SK-N-SH (cell line): ENCODE data around the gene MED15.

Experiments
- CHD2 ChIP-seq: fragments of 150-350 bp; IDR thresholded peaks from 2 replicates; pipeline ENCODE4 v1.6.1; 2018; ENCODE audit warnings: low read length; ENCODE audit not compliant: partially characterized antibody
- CTCF ChIP-seq: fragments of 200-600 bp; sonication (generic); IDR thresholded peaks from 2 replicates; pipeline ENCODE4 v1.6.1; 2017; ENCODE audit warnings: antibody characterized with exemption, mild to moderate bottlenecking, moderate library complexity
- FOXJ3 ChIP-seq: sonication (generic); formaldehyde crosslinking; IDR thresholded peaks from 2 replicates; pipeline ENCODE4 v1.5.1; 2020; ENCODE audit warnings: mild to moderate bottlenecking, missing genetic modification reagents
- FOXM1 ChIP-seq: IDR thresholded peaks from 2 replicates; pipeline ENCODE4 v1.4.0; 2012; ENCODE audit warnings: low read depth, mild to moderate bottlenecking
- GABPA ChIP-seq: IDR thresholded peaks from 2 replicates; pipeline ENCODE4 v1.4.0; 2012; ENCODE audit warnings: low read depth, mild to moderate bottlenecking
- MAX ChIP-seq: IDR thresholded peaks from 2 replicates; pipeline ENCODE4 v1.4.0; 2012; ENCODE audit warnings: low read depth
- NRF1 ChIP-seq: IDR thresholded peaks from 2 replicates; pipeline ENCODE4 v1.6.1; 2012; ENCODE audit warnings: low read depth, mild to moderate bottlenecking, low read length
- POLR2AphosphoS5 ChIP-seq: IDR thresholded peaks from 2 replicates; pipeline ENCODE4 v1.6.1; 2012; ENCODE audit warnings: low read depth, low read length
- YY1 ChIP-seq: IDR thresholded peaks from 2 replicates; pipeline ENCODE4 v1.4.0; 2012; ENCODE audit warnings: low read depth, mild to moderate bottlenecking
- TF ChIP-seq, protein P1 (sequence below): IDR thresholded peaks from 2 replicates; pipeline ENCODE4 v1.6.1; 2012; ENCODE audit warnings: mild to moderate bottlenecking, low read depth, low read length, moderate library complexity

GRCh38 chr22:20582520-20583361 is 75.3 kb downstream of the MED15 start:
- TF ChIP-seq, protein P1, sequence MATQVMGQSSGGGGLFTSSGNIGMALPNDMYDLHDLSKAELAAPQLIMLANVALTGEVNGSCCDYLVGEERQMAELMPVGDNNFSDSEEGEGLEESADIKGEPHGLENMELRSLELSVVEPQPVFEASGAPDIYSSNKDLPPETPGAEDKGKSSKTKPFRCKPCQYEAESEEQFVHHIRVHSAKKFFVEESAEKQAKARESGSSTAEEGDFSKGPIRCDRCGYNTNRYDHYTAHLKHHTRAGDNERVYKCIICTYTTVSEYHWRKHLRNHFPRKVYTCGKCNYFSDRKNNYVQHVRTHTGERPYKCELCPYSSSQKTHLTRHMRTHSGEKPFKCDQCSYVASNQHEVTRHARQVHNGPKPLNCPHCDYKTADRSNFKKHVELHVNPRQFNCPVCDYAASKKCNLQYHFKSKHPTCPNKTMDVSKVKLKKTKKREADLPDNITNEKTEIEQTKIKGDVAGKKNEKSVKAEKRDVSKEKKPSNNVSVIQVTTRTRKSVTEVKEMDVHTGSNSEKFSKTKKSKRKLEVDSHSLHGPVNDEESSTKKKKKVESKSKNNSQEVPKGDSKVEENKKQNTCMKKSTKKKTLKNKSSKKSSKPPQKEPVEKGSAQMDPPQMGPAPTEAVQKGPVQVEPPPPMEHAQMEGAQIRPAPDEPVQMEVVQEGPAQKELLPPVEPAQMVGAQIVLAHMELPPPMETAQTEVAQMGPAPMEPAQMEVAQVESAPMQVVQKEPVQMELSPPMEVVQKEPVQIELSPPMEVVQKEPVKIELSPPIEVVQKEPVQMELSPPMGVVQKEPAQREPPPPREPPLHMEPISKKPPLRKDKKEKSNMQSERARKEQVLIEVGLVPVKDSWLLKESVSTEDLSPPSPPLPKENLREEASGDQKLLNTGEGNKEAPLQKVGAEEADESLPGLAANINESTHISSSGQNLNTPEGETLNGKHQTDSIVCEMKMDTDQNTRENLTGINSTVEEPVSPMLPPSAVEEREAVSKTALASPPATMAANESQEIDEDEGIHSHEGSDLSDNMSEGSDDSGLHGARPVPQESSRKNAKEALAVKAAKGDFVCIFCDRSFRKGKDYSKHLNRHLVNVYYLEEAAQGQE, result no peak
- TF ChIP-seq CTCF (no peak), FOXJ3 (CRISPR knock-in tag) (no peak), MAX (no peak), POLR2AphosphoS5 (no peak), FOXM1 (no peak), NRF1 (no peak), CHD2 (no peak), GABPA (no peak), YY1 (no peak)
